Transverse colon (tissue), 4 donors: ENCODE results near the gene WDR11. TPM values are rescaled to one million over a fixed set of nuclear protein-coding genes. Genes with fewer than 3 reads are reported as not detected.

Experiments
- DNase-seq: peaks from one replicate; pipeline ENCODE4 v3.0.0-alpha.2; 2019
- H3K27ac ChIP-seq, 4 donors: fragments of 200-600 bp; sonication (generic); 2 replicates each; pipeline ENCODE4 v1.5.1; 2016 to 2018; ENCODE audit warnings: inconsistent platforms in 4 of 4
- H3K27me3 ChIP-seq: fragments of 200-600 bp; sonication (generic); 2 replicates; pipeline ENCODE4 v1.5.1; 2017; ENCODE audit warnings: inconsistent platforms
- H3K36me3 ChIP-seq, 4 donors: fragments of 200-600 bp; sonication (generic); 2 replicates each; pipeline ENCODE4 v1.5.1; 2017 to 2019; ENCODE audit warnings: inconsistent platforms in 4 of 4
- H3K4me1 ChIP-seq, 4 donors: fragments of 200-600 bp; sonication (generic); 2 replicates each; pipeline ENCODE4 v1.5.1; 2017 to 2020; ENCODE audit warnings: inconsistent platforms in 4 of 4
- H3K4me3 ChIP-seq, 4 donors: fragments of 200-600 bp; sonication (generic); 1 replicate in 1 of 4; 2 replicates in 3 of 4; pipeline versions ENCODE4 v1.5.1 to v1.6.1; 2017 to 2019; ENCODE audit warnings: inconsistent platforms in 4 of 4
- H3K9me3 ChIP-seq, 2 donors: fragments of 200-600 bp; sonication (generic); 2 replicates each; pipeline ENCODE4 v1.5.1; 2017 to 2019; ENCODE audit warnings: inconsistent platforms in 2 of 2
- CTCF ChIP-seq, 5 experiments: fragments of 200-600 bp in 3 of 5; fragments of 450-650 bp in 2 of 5; sonication (generic) in 3 of 5; IDR thresholded peaks; 1 replicate in 2 of 5; 2 replicates in 3 of 5; pipeline ENCODE4 v1.5.1; 2016 to 2017; ENCODE audit warnings: antibody characterized with exemption in 5 of 5, inconsistent platforms in 3 of 5, mild to moderate bottlenecking in 2 of 5, moderate library complexity in 1 of 5
- EP300 ChIP-seq: sonication (generic); formaldehyde crosslinking; IDR thresholded peaks from one replicate; pipeline ENCODE4 v1.6.1; 2017; ENCODE audit warnings: antibody characterized with exemption, low read depth
- POLR2A ChIP-seq: fragments of 450-650 bp; IDR thresholded peaks from one replicate; pipeline ENCODE4 v1.6.1; 2016; ENCODE audit warnings: antibody characterized with exemption, mild to moderate bottlenecking, moderate library complexity
- POLR2AphosphoS5 ChIP-seq, 3 donors: sonication (generic); formaldehyde crosslinking; IDR thresholded peaks; one replicate each; pipeline ENCODE4 v1.6.1; 2016; ENCODE audit warnings: antibody characterized with exemption in 3 of 3
- WGBS, 2 donors: methylation state at CpG; one replicate each; pipeline ENCODE4 v1.1.5; 2018; ENCODE audit warnings: low coverage in 1 of 2; 5-methylcytosine and 5-hydroxymethylcytosine counted together
- in situ Hi-C, 4 donors: fragments of 200-750 bp; cut with MboI; loops; one replicate each; pipeline versions ENCODE4 v1.15.0 to v1.15.1; 2017; ENCODE audit warnings: low sequenced_read_pairs in 3 of 4, low pct_ligation_motif_present in 1 of 4, low pct_unique_long_range_greater_than_20kb in 1 of 4
- intact Hi-C: fragments of 100-400 bp; cut with DNase I; formaldehyde crosslinking; loops from one replicate; pipeline ENCODE4 v1.15.1; 2023; ENCODE audit warnings: low total_unique reads
- total RNA-seq, 4 donors: library from RNA; depleted of rRNA; stranded (reverse); fragments of >200 nt; gene quantifications; one replicate each; pipeline ENCODE4 v1.1.0, GENCODE V29; 2016

The WDR11 gene
- total RNA-seq, 4 donors from 2014 or later: 29.5 to 80.0 (median 57.9) TPM

GRCh38 chr10:120887482-120887881 lies 36.3 kb downstream of the WDR11 start:
- no peak for TF ChIP-seq POLR2AphosphoS5 (IDR thresholded peaks at IDR 0.05)
- no peak for TF ChIP-seq POLR2A
- TF ChIP-seq EP300: no peak
- TF ChIP-seq CTCF (IDR thresholded peaks at IDR 0.05): no peak
- Histone ChIP-seq H3K36me3 (peaks cover 0 to 32% (median 15%) of the 10 kb centered on the region in 4 donors), H3K4me3 (no peak overlapping the region), H3K27ac (no peak overlapping the region), H3K4me1 (no peaks in the 10 kb centered on the region), H3K27me3 (no peaks in the 10 kb centered on the region), H3K9me3 (no peaks in the 10 kb centered on the region)
- intact Hi-C loops: no loop called here
- 94 to 95% methylated on average over 3 of the region's 3 CpGs for WGBS, 2 donors
- in situ Hi-C loops: no loop called here
- no peak for DNase-seq

- Histone ChIP-seq H3K4me3 (no peak overlapping the region), H3K27ac (no peak overlapping the region), H3K27me3 (no peaks in the 10 kb centered on the region), H3K4me1 (no peaks in the 10 kb centered on the region), H3K36me3 (peaks cover 0 to 36% (median 16%) of the 10 kb centered on the region in 4 donors), H3K9me3 (no peaks in the 10 kb centered on the region)
- TF ChIP-seq CTCF (IDR thresholded peaks at IDR 0.05) (no peak), EP300 (no peak), POLR2AphosphoS5 (IDR thresholded peaks at IDR 0.05) (no peak), POLR2A (no peak)
- DNase-seq: no peak
- in situ Hi-C loops (no loop called here), intact Hi-C loops (no loop called here)
These were observed 40.2 kb downstream of the WDR11 start for GRCh38 chr10:120891365-120891764.

GRCh38 chr10:120894556-120894955 lies 43.4 kb downstream of the WDR11 start:
- no peaks in the 10 kb centered on the region for H3K9me3 ChIP-seq
- 100% methylated on average over 1 of the region's 1 CpG for WGBS, 2 donors
- no peak for TF ChIP-seq POLR2AphosphoS5 (IDR thresholded peaks at IDR 0.05)
- no peak for TF ChIP-seq EP300
- TF ChIP-seq CTCF (IDR thresholded peaks at IDR 0.05): no peak
- TF ChIP-seq POLR2A: no peak
- intact Hi-C loops: no loop called here
- peaks cover 0 to 36% (median 9%) of the 10 kb centered on the region in 4 donors for H3K36me3 ChIP-seq
- H3K27ac ChIP-seq: no peak overlapping the region
- DNase-seq: no peak
- no peaks in the 10 kb centered on the region for H3K27me3 ChIP-seq
- in situ Hi-C loops: no loop called here
- no peaks in the 10 kb centered on the region for H3K4me1 ChIP-seq
- H3K4me3 ChIP-seq: no peak overlapping the region

GRCh38 chr10:120897343-120897742 lies 46.2 kb downstream of the WDR11 start:
- Histone ChIP-seq H3K36me3 (peaks cover 0 to 39% (median 13%) of the 10 kb centered on the region in 4 donors), H3K27me3 (no peaks in the 10 kb centered on the region), H3K4me1 (no peaks in the 10 kb centered on the region), H3K27ac (no peak overlapping the region), H3K9me3 (no peaks in the 10 kb centered on the region), H3K4me3 (no peak overlapping the region)
- in situ Hi-C loops (no loop called here), intact Hi-C loops (no loop called here)
- WGBS, 2 donors: 79 to 83% methylated on average over 2 of the region's 2 CpGs
- no peak for TF ChIP-seq POLR2A
- DNase-seq: no peak

- intact Hi-C loops (no loop called here), in situ Hi-C loops (no loop called here)
- peaks cover 0 to under 1% of the 10 kb centered on the region in 2 donors for H3K9me3 ChIP-seq
- TF ChIP-seq CTCF (IDR thresholded peaks at IDR 0.05) (no peak), POLR2AphosphoS5 (IDR thresholded peaks at IDR 0.05) (no peak), EP300 (no peak), POLR2A (no peak)
- H3K27me3 ChIP-seq: no peaks in the 10 kb centered on the region
- 90 to 93% methylated on average over 7 to 9 of the region's 9 CpGs for WGBS, 2 donors
- H3K4me1 ChIP-seq: no peaks in the 10 kb centered on the region
- no peak overlapping the region for H3K27ac ChIP-seq
- DNase-seq: no peak
- H3K36me3 ChIP-seq: peaks cover 0 to 93% (median 47%) of the 10 kb centered on the region in 4 donors
- H3K4me3 ChIP-seq: no peak overlapping the region
These were observed 54.1 kb downstream of the WDR11 start for GRCh38 chr10:120905268-120905667.
